ENCODE measurements around the gene GSTA4.
A peak's percentile ranks its signal among the peaks of the same experiment; 100 is the strongest.

GSTA4 gene

DNA sequence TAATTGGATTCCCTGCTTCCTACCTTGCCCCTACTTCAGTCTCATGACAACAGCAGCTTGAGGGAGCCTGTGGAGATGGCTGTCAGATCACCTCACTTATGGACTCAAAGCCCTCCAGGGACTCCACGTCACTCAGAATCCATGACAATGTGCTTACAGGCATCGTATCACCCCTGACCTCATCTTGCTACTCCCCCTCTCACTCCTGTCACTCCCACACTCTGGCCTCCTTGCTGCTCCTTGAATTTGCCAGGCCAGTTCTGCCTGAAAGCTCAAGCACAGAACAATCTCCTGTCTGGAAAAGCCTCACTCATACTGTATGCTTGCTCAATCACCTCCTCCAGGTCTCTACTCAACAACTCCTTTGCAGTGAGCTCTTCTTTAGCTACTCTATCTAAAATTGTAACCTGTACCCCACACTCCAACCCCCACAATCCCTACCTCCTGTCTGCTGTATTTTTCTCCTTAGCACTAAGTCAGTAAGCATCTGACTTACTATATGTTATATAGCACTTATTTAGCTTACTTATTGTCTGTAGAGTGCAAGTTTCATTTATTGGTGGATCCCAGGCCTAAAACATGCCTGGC lies 10.7 kb upstream of the GSTA4 start:
- no peaks in the 10 kb centered on the region for H3K9me3 Mint-ChIP-seq

DNA sequence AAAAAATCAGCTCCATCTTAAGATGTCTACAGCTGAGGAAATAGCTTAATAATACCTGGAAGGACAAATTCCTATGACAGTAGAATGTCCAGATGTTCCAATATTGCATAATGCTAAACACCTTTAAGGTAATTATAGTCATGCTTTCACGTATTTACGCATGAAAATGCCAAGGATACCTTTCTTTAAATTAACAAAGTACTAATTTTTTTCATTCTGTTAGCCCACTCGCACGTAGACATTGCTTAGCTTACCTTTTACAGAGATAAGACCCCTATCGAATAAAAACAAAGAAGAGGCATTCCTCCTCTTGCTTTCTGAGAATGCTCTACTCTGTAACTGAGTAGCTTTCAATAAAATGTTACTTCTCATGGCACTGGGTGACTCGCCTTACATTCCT lies 4.4 kb upstream of the GSTA4 start:
- DNase-seq (no peak), ATAC-seq (replicated peaks) (no peak)
- peaks cover 20 to 23% of the 10 kb centered on the region in 2 donors for H3K4me1 Mint-ChIP-seq (ENCODE audit: low read depth in 2 of 2)
- no peak overlapping the region for H3K27ac Mint-ChIP-seq
- H3K9me3 Mint-ChIP-seq, result no peaks in the 10 kb centered on the region
- peaks cover 37% of the 10 kb centered on the region for H3K36me3 Mint-ChIP-seq (ENCODE audit: insufficient read depth)
- no peak overlapping the region for H3K4me3 Mint-ChIP-seq
- no peaks in the 10 kb centered on the region for H3K27me3 Mint-ChIP-seq

More for the DNA sequence above, 10.7 kb upstream of the GSTA4 start:
- Mint-ChIP-seq H3K27me3 (no peaks in the 10 kb centered on the region), H3K27ac (no peak overlapping the region), H3K4me1 (ENCODE audit: low read depth in 2 of 2) (no peaks in the 10 kb centered on the region), H3K36me3 (ENCODE audit: insufficient read depth) (peaks cover 55% of the 10 kb centered on the region), H3K4me3 (no peak overlapping the region)
- no peak for DNase-seq
- no peak for ATAC-seq (replicated peaks)

DNA sequence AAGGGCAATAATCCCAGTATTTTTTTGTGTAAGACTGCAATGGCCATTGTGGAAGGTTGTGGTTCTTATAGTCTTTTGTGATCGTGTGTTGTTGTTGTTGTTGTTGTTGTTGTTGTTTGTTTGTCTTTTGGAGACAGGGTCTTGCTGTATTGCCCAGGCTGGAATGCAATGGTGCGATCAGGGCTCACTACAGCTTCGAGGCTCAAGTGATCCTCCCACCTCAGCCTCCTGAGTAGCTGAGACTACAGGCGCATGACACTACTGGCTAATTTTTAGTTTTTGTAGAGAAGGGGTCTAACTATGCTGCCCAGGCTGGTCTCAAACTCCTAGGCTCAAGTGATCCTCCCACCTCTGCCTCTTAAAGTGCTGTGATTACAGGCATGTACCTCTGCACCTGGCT lies 3.5 kb upstream of the GSTA4 start:
- ATAC-seq (replicated peaks) (no peak), DNase-seq (no peak)
- Mint-ChIP-seq H3K36me3 (ENCODE audit: insufficient read depth) (peaks cover 33% of the 10 kb centered on the region), H3K27ac (no peak overlapping the region), H3K4me1 (ENCODE audit: low read depth in 2 of 2) (peaks cover 21 to 25% of the 10 kb centered on the region in 2 donors), H3K4me3 (no peak overlapping the region), H3K9me3 (no peaks in the 10 kb centered on the region), H3K27me3 (no peaks in the 10 kb centered on the region)

DNA sequence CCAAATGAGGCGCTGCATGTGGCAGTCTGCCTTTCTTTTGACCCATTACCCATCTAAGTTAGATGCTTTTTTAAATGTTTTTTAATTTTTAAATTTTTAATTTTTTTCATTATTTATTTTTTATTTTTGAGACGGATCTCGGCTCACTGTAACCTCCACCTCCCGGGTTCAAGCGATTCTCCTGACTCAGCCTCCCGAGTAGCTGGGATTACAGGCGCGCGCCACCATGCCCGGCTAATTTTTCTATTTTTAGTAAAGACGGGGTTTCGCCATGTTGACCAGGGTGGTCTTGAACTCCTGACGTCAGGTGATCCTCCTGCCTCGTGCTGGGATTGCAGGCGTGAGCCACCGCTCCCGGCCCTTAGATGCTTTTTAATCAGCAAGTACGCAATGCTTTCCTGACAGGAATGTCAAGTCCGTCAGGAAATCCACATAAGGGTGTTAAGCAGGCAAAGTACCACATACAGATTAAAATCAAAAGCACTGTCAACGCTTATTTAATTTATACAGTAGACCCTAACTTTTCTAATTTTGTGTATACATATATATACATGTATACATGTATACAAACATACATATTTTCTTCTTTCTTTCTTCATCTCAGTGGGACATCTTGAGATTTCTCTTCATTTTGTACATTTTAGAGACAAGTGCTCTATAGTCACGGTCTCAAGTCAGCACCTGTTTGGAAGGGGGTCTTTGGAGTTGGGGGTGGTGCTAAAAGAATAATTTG lies 995 bp upstream of the GSTA4 start:
- Mint-ChIP-seq H3K36me3 (ENCODE audit: insufficient read depth) (peaks cover 27% of the 10 kb centered on the region), H3K4me1 (ENCODE audit: low read depth in 2 of 2) (peaks cover 24 to 25% of the 10 kb centered on the region in 2 donors), H3K4me3 (peak overlapping the region; percentile 81 to 90), H3K9me3 (no peaks in the 10 kb centered on the region), H3K27me3 (no peaks in the 10 kb centered on the region), H3K27ac (peak overlapping the region; percentile 100)
- DNase-seq (peak; percentile 21 to 46 (median 21)), ATAC-seq (replicated peaks) (peak; percentile 19)

DNA sequence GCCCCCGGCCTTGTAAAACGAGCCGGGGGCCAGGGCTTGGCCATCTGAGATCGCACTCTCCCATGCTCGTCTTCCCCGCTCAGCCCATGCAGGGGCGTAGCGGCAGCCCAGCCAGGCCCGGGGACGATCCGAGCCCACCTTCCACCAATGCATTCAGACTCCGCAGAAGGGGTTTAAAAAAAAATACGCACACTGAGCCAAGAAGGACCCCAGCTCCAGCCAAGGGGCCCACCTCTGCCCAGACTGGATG lies 320 bp downstream of the GSTA4 start:
- ATAC-seq (replicated peaks), result peak; percentile 11

DNA sequence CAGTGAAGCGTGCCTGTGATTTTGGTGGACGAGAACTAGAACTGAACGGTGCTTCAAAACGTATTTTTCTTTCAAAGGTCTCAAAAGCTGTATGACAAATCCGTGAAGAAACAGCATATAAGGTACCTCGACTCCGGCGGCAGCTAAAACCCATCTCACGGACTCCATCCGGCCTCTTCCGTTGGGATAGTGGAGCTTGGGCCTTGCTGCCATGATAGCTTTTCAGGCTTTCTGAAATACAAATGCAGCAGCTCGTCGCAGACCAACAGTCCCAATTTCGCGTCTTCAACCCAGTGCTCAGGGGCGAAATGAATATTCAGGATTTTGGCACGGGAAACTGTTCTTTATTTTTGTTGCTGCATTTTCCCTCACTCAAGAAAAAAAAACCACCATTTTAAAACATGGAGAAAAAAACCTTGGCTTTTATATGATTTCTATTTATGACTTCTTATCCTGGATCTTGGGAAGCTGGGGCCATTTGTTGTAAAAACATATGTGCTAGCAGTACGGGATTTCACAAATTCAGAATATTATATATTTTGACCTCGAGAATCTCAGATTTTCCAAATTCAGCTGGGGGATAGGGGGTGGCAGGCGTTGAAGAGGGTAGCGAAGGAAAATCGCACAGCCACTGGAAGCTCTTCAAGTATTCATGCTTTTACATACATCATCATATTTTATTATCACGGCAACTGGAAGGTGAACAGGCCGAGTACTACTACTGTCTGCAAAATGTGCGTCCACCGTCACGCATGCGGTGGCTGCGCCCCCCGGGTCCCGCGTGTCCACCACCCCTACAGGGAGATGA lies 849 bp downstream of the GSTA4 start:
- no peaks in the 10 kb centered on the region for H3K9me3 Mint-ChIP-seq
- H3K27me3 Mint-ChIP-seq, result peaks cover 0 to 5% of the 10 kb centered on the region in 2 donors
- H3K27ac Mint-ChIP-seq, result peak overlapping the region; percentile 100
- peaks cover 27% of the 10 kb centered on the region for H3K36me3 Mint-ChIP-seq (ENCODE audit: insufficient read depth)
- peak overlapping the region; percentile 81 to 90 for H3K4me3 Mint-ChIP-seq
- DNase-seq (no peak), ATAC-seq (replicated peaks) (no peak)
- peaks cover 27 to 29% of the 10 kb centered on the region in 2 donors for H3K4me1 Mint-ChIP-seq (ENCODE audit: low read depth in 2 of 2)

More for the DNA sequence above, 320 bp downstream of the GSTA4 start:
- Mint-ChIP-seq H3K27me3 (peaks cover 0 to 5% of the 10 kb centered on the region in 2 donors), H3K36me3 (ENCODE audit: insufficient read depth) (peaks cover 27% of the 10 kb centered on the region), H3K4me1 (ENCODE audit: low read depth in 2 of 2) (peaks cover 27 to 29% of the 10 kb centered on the region in 2 donors), H3K4me3 (peak overlapping the region; percentile 81 to 90), H3K9me3 (no peaks in the 10 kb centered on the region), H3K27ac (peak overlapping the region; percentile 100)
- DNase-seq, result no peak

DNA sequence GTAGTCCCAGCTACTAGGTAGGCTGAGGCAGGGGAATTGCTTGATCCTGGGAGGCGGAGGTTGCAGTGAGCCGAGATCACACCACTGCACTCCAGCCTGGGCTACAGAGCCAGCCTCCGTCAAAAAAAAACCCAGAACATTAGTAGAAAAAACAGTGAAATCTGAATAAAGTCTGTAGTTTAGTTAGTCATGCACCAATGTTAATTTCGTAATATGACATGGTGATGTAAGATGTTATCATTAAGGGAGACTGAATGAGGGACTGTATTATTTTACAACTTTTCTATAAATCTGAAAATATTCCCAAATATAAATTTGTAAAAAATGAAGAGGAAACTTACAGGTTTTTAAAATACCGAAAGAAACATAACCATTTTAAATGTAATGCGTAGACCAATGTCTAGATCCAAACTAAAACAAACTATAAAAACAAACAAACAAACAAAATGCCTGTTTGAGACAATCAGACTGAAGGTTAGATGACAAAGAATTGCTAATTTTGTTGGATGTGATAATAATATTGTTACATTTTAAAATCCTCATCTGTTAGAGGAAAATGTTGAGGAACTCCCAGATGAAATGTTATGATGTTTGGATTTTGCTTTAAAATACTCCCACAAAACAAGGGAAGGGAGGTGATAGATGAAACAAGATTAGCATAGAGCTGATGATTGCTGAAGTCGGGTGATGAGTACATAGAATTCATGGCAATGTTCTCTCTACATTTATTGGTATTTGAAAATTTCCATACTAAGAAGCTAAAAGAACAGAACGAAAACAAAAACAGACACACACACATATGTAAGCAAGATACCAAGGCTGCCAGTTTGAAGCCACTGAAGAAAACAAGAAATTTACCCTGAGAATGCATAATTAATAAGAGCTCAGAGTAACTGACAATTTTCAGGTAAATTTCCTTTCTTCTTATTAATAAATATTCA lies 1.8 kb downstream of the GSTA4 start:
- peak overlapping the region in 1 of 2 donors; percentile 22 for H3K27ac Mint-ChIP-seq
- ATAC-seq (replicated peaks), result no peak
- DNase-seq, result no peak
- H3K27me3 Mint-ChIP-seq, result peaks cover 0 to 5% of the 10 kb centered on the region in 2 donors
- peaks cover 27% of the 10 kb centered on the region for H3K36me3 Mint-ChIP-seq (ENCODE audit: insufficient read depth)
- H3K4me3 Mint-ChIP-seq, result no peak overlapping the region
- H3K9me3 Mint-ChIP-seq, result no peaks in the 10 kb centered on the region
- H3K4me1 Mint-ChIP-seq (ENCODE audit: low read depth in 2 of 2), result peaks cover 27 to 29% of the 10 kb centered on the region in 2 donors

DNA sequence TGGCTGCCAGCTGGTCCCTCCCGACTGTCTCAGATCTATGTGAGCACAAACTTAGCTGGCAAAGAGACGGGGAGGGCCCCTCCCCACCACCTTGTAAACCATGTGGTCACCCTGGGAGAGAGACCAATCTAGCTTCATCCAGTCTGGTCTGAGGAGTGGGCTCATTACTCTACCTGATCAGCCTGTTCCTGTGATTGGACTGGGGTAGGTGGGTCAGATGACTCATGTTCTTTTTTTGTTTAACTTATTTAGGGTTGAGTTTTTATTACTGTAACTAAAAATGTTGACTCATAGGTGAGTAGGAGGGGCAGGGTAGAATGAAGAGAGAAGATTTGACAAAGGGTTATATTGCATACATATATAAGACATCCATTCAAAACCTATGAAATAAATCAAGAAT lies 4.7 kb downstream of the GSTA4 start:
- peaks cover 13% of the 10 kb centered on the region for H3K36me3 Mint-ChIP-seq (ENCODE audit: insufficient read depth)
- no peak overlapping the region for H3K27ac Mint-ChIP-seq
- DNase-seq, result no peak
- H3K4me3 Mint-ChIP-seq, result no peak overlapping the region
- peaks cover 24 to 26% of the 10 kb centered on the region in 2 donors for H3K4me1 Mint-ChIP-seq (ENCODE audit: low read depth in 2 of 2)
- no peak for ATAC-seq (replicated peaks)
- H3K27me3 Mint-ChIP-seq, result peaks cover 8 to 14% of the 10 kb centered on the region in 2 donors
- no peaks in the 10 kb centered on the region for H3K9me3 Mint-ChIP-seq

DNA sequence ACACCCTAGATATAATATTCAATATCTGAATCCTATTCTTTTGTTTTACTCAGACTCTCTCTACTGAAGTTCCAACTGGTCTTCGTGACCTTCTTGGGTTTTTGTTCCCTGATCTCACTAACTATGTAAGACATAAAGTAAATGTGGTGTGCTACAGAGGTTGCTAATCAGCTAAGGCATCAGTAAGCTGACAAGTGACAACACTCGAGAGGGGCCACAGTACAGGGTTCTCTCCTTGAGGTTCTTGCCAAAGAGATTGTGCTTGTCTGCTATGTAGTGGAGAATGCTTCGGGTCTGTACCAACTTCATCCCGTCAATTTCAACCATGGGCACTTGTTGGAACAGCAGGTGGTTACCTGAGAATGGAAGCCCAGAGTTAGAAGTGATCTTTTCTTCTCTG lies 9.9 kb downstream of the GSTA4 start:
- Mint-ChIP-seq H3K27ac (no peak overlapping the region), H3K9me3 (no peaks in the 10 kb centered on the region), H3K36me3 (ENCODE audit: insufficient read depth) (peaks cover 8% of the 10 kb centered on the region), H3K4me1 (ENCODE audit: low read depth in 2 of 2) (peaks cover 38 to 43% of the 10 kb centered on the region in 2 donors), H3K4me3 (peak overlapping the region; percentile 48 to 78), H3K27me3 (peaks cover 8 to 10% of the 10 kb centered on the region in 2 donors)
- no peak for DNase-seq
- ATAC-seq (replicated peaks), result no peak

DNA sequence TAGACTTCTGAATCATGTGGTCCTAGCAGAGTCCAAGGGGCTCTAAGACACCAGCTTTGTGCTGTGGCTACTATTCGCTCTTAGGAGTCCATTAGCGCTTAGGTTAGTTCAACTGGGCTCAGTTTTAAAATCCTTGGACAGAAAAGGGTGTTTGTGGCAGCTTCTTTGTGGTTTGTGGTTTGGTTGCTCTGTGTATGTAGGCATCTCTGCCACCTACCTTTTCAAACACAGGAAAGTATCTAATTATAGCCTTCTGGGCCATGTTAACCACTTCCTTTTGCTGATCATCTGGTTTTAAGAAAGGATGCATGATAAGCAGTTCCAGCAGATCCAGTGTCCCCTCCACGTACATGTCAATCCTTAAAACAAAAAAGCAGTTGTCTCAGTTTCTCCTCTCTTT lies 10.8 kb downstream of the GSTA4 start:
- peak overlapping the region; percentile 48 to 78 for H3K4me3 Mint-ChIP-seq
- DNase-seq (peak; percentile 49 to 54 (median 49)), ATAC-seq (replicated peaks) (peak; percentile 98)
- peak overlapping the region in 1 of 2 donors; percentile 66 for H3K27ac Mint-ChIP-seq
- peaks cover 37 to 42% of the 10 kb centered on the region in 2 donors for H3K4me1 Mint-ChIP-seq (ENCODE audit: low read depth in 2 of 2)
- H3K9me3 Mint-ChIP-seq, result no peaks in the 10 kb centered on the region
- H3K36me3 Mint-ChIP-seq (ENCODE audit: insufficient read depth), result peaks cover 8% of the 10 kb centered on the region
- H3K27me3 Mint-ChIP-seq, result peaks cover 8% of the 10 kb centered on the region in 2 donors

DNA sequence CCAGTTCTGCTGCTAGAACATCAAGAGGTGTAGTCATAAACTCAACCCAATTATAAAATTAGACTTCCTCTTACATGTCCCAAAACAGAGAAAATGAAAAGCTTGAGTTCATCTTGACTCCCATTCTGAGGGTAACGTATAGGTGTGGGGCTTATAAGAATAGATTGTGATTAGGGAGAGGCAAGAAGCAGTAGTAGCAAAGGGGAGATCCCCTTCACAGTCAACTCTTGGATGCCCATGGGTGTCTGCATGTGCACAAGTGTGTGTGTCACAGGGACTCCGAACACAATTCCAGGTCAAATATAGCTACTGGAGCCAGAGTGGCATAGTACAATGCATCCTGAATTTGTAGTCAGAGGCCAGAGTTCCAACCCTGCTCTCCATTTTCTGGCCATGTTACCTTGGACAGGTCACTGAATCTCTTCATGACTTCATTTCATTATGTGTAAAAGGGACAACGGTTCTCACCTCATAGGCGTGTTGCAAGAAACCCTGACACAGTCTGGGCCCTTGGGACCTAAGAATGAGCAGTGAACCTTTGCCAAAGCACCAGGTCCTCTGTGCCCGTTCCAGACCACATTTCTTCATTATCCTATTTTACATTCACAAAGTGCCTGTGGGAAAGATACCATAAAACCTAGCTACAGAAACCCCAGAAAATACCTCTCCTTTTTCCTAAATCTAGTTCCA lies 11.8 kb downstream of the GSTA4 start:
- ATAC-seq (replicated peaks) (no peak), DNase-seq (no peak)
- H3K27me3 Mint-ChIP-seq, result peaks cover 8% of the 10 kb centered on the region in 2 donors
- H3K27ac Mint-ChIP-seq, result peak overlapping the region in 1 of 2 donors; percentile 66
- peaks cover 8% of the 10 kb centered on the region for H3K36me3 Mint-ChIP-seq (ENCODE audit: insufficient read depth)
- peaks cover 37 to 42% of the 10 kb centered on the region in 2 donors for H3K4me1 Mint-ChIP-seq (ENCODE audit: low read depth in 2 of 2)
- no peaks in the 10 kb centered on the region for H3K9me3 Mint-ChIP-seq
- peak overlapping the region; percentile 48 to 78 for H3K4me3 Mint-ChIP-seq

DNA sequence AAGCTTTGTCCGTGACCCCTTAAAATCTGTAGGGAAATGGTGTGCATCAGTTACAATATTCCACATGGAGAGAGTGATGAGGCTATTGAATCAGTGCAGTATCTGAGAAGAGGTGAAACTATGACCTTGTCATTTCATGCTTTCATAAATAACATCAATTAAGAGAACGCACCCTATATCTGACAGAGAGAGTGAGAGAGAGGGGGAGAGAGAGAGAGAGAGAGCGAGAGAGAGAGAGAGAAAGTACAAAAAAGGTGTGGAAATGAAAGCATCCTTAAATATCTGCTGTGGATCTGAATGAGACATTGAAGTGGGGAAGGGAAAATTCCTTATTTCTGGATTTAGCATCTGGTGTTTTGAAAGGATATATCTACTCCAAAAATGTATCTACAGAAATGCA lies 12.4 kb downstream of the GSTA4 start:
- Mint-ChIP-seq H3K36me3 (ENCODE audit: insufficient read depth) (peaks cover 10% of the 10 kb centered on the region), H3K4me1 (ENCODE audit: low read depth in 2 of 2) (peaks cover 37 to 42% of the 10 kb centered on the region in 2 donors), H3K27me3 (peaks cover 4 to 5% of the 10 kb centered on the region in 2 donors), H3K4me3 (peak overlapping the region in 1 of 2 donors; percentile 46), H3K27ac (no peak overlapping the region), H3K9me3 (no peaks in the 10 kb centered on the region)
- ATAC-seq (replicated peaks), result no peak
- no peak for DNase-seq

Measured in effector memory CD8-positive, alpha-beta T cell (primary cell).